Measurements from ENCODE around the gene GRB2. TPM values are rescaled to one million over a fixed set of nuclear protein-coding genes. Genes with fewer than 3 reads are reported as not detected.

GRB2 gene
- total and polyA plus RNA-seq, 2 of the 8 experiments (the other 6 are each of a cell fraction or from before 2014, with no cell fraction given) = 44.2 to 101 TPM

- no peaks in the 10 kb centered on the region for H4K20me1 ChIP-seq (replicated peaks in 1 of 2; ENCODE audit: control insufficient read depth in 1 of 2, insufficient read depth in 2 of 2, low read length in 2 of 2)
- H3K18ac ChIP-seq (ENCODE audit: extremely low read depth, low read length) = no peak overlapping the region
- POLR2A ChIA-PET (ENCODE audit: partially characterized antibody) = no interaction called here
- H3K27me3 ChIP-seq (replicated peaks in 1 of 4; ENCODE audit: control insufficient read depth in 3 of 4, extremely low read depth in 1 of 4, insufficient read depth in 3 of 4, low read length in 3 of 4) = no peaks in the 10 kb centered on the region
- H3K4me1 ChIP-seq (replicated peaks in 1 of 4; ENCODE audit: control insufficient read depth in 3 of 4, insufficient read depth in 4 of 4, low read length in 3 of 4) = no peaks in the 10 kb centered on the region
- no peak overlapping the region for H4K8ac ChIP-seq (ENCODE audit: extremely low read depth, insufficient read depth, low read length)
- no peak overlapping the region for H2AK5ac ChIP-seq (ENCODE audit: low read depth, low read length)
- H3K4ac ChIP-seq (replicated peaks; ENCODE audit: insufficient read length, low read depth, low read length) = no peak overlapping the region
- H3K27ac ChIP-seq (ENCODE audit: low read depth, low read length) = no peak overlapping the region
- no peaks in the 10 kb centered on the region for H3K79me2 ChIP-seq (ENCODE audit: control insufficient read depth in 1 of 2, insufficient read depth in 2 of 2, low read length in 2 of 2)
- TF ChIP-seq HDAC6 (IDR thresholded peaks at IDR 0.05; ENCODE audit: low read depth, low read length) (no peak), BRCA1 (IDR thresholded peaks at IDR 0.05; ENCODE audit: low read depth, low read length) (no peak), PHF8 (conservative IDR thresholded peaks at IDR 0.05; ENCODE audit: low read depth, low read length) (no peak), JUND (IDR thresholded peaks at IDR 0.05; ENCODE audit: low read length) (no peak), POLR2AphosphoS5 (IDR thresholded peaks at IDR 0.05; ENCODE audit: low read depth, low read length) (no peak), GTF2F1 (IDR thresholded peaks at IDR 0.05; ENCODE audit: borderline replicate concordance, low read depth, low read length) (no peak), SAP30 (IDR thresholded peaks at IDR 0.05; ENCODE audit: insufficient read depth, insufficient replicate concordance, low read length) (no peak), MAX (IDR thresholded peaks at IDR 0.05) (no peak)
- CTCF ChIA-PET (ENCODE audit: partially characterized antibody) = interaction anchor here (0.5 kb wide), 1 partner anchor 784 kb away, joined by 3 read pairs; no protein-coding TSS in a partner anchor
- H3K23ac ChIP-seq (ENCODE audit: insufficient read length) = no peak overlapping the region
- H3K79me1 ChIP-seq (ENCODE audit: low read depth, low read length) = no peaks in the 10 kb centered on the region
- no peak overlapping the region for H3K4me2 ChIP-seq (ENCODE audit: insufficient read depth in 1 of 2, low read depth in 2 of 2, low read length in 2 of 2)
- H2BK5ac ChIP-seq (ENCODE audit: low read depth, low read length) = no peak overlapping the region
- H2BK12ac ChIP-seq (ENCODE audit: low read depth, low read length) = no peak overlapping the region
- no peak overlapping the region for H4K5ac ChIP-seq (ENCODE audit: insufficient read length, low read depth, low read length)
- no peak overlapping the region for H4K91ac ChIP-seq (replicated peaks; ENCODE audit: insufficient read length, low read length)
- no peak overlapping the region for H3K14ac ChIP-seq (ENCODE audit: insufficient read length)
- FAIRE-seq = no peak
- no peak for DNase-seq (ENCODE audit: low read depth in 1 of 2, low spot score in 2 of 2)
- no peak overlapping the region for H2BK20ac ChIP-seq (ENCODE audit: low read length)
- no peak overlapping the region for H2BK15ac ChIP-seq (ENCODE audit: low read length)
- 89% methylated on average over 2 of the region's 2 CpGs; no CpG with 5 or more reads in 1 of the 2 experiments for WGBS, 2 experiments (ENCODE audit: extremely low coverage in 1 of 2, insufficient coverage in 1 of 2, insufficient read length in 1 of 2, insufficient replicate concordance in 2 of 2, low coverage in 1 of 2, low lambda C conversion rate in 2 of 2, missing lambda C conversion rate in 1 of 2)
- H3K9ac ChIP-seq (replicated peaks in 1 of 4; ENCODE audit: extremely low read depth in 1 of 4, low read depth in 3 of 4, low read length in 3 of 4) = no peak overlapping the region
- no peaks in the 10 kb centered on the region for H3K9me3 ChIP-seq (ENCODE audit: insufficient read depth in 2 of 2, low read depth in 1 of 2, low read length in 1 of 2)
- no peak overlapping the region for H2AFZ ChIP-seq (ENCODE audit: low read length)
- H3K36me3 ChIP-seq (ENCODE audit: control insufficient read depth in 2 of 4, insufficient read depth in 4 of 4, low read length in 3 of 4) = no peaks in the 10 kb centered on the region
- H3K4me3 ChIP-seq (ENCODE audit: extremely low read depth in 1 of 4, insufficient read depth in 2 of 4, low read depth in 3 of 4, low read length in 4 of 4) = no peak overlapping the region
- H3K56ac ChIP-seq (replicated peaks; ENCODE audit: insufficient read length, low read depth, low read length) = no peak overlapping the region
- no peak overlapping the region for H2BK120ac ChIP-seq (replicated peaks; ENCODE audit: low read depth, low read length)
- H3K23me2 ChIP-seq (ENCODE audit: low read depth, low read length) = no peaks in the 10 kb centered on the region
These were observed 33.8 kb upstream of the GRB2 start for GRCh38 chr17:75439287-75439686.

All from H1 (cell line).